Pulmonary artery endothelial cell (primary cell): ENCODE data around the gene RIN3. TPM values are rescaled to one million over a fixed set of nuclear protein-coding genes. Genes with fewer than 3 reads are reported as not detected.

Experiments
- DNase-seq: peaks from one replicate; pipeline ENCODE4 v3.0.0-alpha.2; 2011; ENCODE audit warnings: low read depth, low spot score
- total RNA-seq: library from RNA; depleted of rRNA; stranded (reverse); fragments of >200 nt; gene quantifications from 2 replicates; pipeline ENCODE4 v1.2.3, GENCODE V29; 2014

The RIN3 gene
- total RNA-seq, 1 donor from 2014 or later, result 2.7 TPM

DNA sequence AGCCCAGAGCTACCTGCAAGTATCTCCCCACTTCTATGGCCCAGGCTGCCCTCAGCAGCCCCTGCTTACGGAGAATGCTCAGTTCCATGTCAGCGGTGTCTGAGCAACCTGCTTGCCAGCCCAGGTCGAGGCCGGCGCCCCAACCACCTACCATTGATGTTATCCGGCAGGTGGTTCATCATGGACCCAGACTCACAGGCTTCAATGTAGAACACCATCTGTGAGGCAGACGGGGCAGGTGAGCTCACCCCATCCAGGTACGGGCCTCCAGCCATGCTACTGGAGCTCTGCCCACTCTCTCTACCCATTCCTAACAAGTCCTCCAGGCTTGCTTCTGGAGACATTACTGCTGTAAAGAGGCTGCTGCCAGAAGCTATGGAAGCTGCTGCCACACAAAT lies 199.1 kb downstream of the RIN3 start:
- no peak for DNase-seq

GRCh38 chr14:92714739-92715307 lies 201.2 kb downstream of the RIN3 start:
- DNase-seq, result peak; percentile 35

- DNase-seq, result no peak
Measured at GRCh38 chr14:92716131-92716530, 202.6 kb downstream of the RIN3 start.

GRCh38 chr14:92717571-92718042 lies 204.0 kb downstream of the RIN3 start:
- no peak for DNase-seq

DNA sequence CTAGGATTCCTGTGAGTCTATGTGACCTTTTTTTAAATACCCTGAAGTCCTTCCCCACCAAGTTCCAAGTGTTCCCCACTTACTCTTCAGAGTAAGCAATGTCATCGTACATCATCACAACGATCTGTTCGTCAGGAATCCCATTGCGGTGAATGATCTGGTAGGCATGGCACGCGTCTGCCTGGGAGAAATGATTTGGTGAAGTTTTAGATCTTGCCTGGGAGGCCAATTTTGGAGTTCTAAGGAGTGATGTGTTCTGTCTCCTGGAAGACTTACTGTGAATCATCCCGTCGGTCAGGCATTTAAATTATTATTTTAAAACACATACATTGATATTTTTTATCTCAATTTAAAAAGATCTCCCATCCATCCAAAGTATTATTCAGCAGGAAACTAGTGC lies 205.1 kb downstream of the RIN3 start:
- no peak for DNase-seq

DNA sequence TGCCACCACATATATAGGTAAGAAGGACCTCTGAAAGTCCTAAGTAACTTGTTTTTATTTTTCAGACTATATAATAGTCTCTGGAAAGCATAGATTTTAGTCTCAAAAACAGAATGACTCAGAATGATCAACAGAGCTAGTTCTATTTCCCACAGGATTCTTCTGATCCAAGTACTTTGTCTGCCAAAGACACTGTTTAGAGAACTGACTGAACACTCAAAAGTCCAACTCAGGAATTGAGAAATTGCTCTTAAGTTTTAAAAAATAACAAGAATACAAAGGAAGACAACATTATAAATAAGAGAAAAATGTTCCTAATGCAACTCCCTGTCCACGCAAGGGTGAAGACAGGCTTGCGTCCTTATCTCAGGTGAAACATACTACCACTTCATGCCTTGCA lies 205.8 kb downstream of the RIN3 start:
- no peak for DNase-seq

- no peak for DNase-seq
Measured at GRCh38 chr14:92719890-92720323, 206.3 kb downstream of the RIN3 start.

DNA sequence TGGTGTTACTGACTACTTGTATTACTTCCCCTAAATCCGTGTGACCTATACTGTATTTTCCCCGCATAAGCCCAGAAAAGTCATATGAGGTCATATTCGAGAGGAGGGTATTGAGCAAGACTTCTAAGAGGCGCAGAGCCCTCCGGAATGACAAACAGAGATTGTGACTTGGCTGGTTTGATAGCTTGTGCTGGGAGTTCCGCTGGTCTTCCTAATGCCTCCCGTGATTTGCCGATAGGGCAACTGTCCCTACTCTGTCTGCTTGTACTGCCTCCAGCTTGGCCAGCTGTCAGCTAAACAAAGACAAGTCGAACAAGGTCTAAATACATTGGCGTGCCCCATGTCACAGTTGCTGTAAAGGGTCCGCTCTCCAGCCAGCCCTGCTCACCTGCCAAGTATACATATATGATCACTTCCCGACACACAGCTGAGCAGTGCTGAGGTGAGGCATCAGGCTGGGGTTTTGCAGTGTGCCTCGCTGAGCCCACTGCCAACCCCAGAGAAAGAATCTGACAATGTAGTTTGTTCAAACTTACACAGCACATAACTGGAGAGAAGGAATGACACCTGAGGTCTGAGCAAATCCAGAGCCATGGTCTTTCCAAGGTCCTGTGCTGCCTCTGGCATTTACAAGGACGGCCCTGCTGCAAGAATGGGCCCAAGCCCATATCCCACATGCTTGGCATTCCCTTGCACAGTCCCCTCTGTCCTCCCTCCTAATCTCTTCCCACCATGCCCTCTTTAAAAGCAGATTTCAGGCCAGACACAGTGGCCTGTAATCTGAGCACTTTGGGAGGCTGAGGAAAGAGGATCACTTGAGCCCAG lies 211.1 kb downstream of the RIN3 start:
- DNase-seq, result no peak

- DNase-seq, result peak; percentile 88
Measured at GRCh38 chr14:92726135-92726932, 212.8 kb downstream of the RIN3 start.

DNA sequence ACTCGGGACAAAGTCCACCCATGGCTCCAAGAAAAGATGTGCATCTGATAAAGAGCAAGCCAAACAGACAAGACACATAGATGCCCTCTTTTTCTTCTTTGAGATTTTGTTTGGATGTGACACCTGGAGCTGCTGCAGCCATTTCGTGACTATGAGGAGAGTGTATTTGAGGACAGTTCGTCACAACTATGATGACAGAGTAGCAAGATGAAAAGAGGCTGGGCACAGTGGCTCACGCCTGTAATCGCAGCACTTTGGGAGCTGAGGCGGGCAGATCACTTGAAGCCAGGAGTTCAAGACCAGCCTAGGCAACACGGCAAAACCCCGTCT lies 213.3 kb downstream of the RIN3 start:
- no peak for DNase-seq

DNA sequence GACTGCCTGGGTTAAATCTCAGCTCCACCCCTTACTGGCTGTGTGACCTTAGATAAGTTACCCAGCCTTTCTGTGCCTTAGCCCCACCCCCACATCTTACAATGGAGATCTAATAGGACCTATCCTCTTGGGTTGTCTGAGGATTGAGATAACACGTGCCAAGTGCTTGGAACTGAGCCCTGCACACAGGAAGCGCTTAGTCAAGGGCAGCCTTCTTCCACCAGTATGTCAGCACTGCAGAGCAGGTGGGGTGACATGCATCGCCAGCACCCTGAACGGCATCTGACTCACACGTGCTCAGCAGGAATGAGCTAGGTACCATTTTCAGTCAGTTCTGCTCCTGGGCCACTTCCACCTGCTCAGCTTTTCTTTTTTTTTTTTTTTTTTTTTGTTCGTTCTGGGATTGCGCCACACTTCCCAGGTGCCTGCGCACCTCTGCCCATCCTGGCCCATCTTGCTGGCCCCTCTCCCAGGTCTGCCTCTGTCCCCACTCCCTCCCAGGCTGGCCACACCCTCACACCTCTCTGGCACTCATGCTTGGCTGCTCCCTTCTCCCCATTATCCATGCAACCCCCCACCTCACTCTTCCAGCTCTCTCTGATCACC lies 215.3 kb downstream of the RIN3 start:
- no peak for DNase-seq

- DNase-seq, result no peak
Measured at GRCh38 chr14:92729634-92730358, 216.2 kb downstream of the RIN3 start.

DNA sequence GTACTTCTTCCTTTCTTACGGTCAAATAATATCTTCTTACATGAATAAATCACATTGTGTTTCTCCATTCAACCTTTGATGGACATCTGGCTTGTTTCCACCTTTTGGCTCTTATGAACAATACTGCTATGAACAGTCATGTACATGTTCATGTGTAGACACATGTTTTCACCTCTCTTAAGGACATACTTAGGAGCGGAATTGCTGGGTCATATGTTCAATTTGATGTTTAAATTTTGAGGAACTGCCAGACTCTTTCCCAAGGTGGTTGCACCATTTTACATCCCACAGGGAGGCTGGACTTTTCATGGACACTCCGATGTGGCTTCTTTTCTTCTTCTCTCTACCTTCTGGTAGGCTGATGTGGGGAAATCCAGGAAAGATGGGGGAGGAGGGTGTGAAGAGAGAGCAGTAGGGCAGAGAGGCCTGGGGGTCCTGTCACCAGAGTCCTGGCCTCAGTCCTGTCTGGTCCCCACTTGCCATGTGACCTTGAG lies 218.1 kb downstream of the RIN3 start:
- no peak for DNase-seq

DNA sequence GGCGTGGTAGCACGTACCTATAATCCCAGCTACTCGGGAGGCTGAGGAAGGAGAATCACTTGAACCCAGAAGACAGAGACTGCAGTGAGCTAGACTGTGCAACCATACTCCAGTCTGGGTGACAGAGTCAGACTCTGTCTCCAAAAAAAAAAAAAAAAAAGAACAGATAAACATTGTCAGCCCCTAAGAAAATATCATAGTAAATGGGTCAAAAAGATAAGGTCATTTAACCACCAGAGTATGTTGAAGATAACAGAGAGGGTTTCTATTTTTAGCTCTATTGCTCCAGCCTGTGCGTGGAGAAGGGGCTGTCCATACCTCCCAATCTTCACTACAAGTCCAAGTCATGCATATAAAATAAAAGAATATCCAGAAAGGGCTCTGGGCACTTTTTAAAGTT lies 219.4 kb downstream of the RIN3 start:
- DNase-seq, result no peak

DNA sequence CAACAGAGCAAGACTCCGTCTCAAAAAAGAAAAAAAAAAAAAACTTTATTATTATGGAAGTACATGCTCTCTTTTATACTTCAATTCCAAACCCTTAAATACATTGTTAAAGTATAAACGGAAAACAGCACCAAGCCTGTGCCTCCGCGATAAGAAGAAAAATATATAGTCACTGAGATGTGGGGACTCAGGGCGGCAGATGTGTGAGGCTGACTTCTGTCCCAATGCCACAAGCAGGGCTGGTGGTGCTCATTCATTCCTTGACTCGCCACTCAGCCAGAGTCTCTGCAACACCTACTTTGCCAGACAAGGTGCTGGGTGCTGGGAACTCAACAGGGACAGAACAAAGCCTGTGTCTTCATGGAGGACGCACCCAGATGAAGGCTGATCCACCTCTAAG lies 221.0 kb downstream of the RIN3 start:
- no peak for DNase-seq

- no peak for DNase-seq
Measured at GRCh38 chr14:92735344-92735743, 221.8 kb downstream of the RIN3 start.

DNA sequence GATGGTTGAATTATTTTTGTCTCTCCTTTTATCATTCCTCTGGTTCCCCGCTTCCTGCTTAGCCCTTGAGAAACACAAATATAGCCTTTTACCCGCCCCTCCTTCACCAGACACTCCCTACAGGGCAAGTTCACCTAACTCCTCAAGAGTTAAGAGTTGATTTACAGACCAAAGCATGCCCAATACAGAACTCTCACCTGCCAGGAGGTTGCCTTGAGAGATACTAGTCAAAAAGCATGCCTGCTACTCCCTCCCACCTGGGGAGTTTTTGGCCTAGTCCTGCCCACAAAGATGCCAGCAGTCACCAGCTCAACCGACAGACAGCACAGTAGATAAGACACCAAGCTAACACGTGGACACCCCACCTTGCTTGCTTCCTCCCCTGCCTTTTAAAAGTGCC lies 223.6 kb downstream of the RIN3 start:
- no peak for DNase-seq

DNA sequence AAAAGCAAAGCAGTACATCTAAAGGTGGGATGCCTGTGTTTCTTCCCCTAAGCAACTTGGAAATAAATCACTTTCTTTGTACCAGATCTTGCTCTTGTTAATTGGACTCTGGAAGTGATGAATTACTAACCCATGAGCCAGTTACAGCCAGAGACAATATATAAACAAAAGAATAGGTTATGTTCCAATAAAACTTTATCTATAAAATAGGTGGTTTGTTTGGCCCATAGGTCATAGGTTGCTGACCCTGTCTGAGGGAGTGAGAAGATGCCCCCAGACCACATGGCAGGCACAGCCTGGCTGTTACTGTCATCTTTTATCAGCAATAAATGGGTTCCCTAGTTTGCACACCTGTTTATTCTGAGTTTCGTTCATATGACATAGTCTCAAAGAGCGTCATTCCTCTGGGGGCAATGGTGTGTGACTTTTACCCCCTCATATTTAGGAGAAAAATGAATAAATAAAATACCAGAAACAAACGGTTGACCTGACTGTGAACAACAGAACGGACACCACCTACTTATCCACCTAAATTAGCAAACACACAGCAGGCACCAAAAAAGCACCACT lies 224.1 kb downstream of the RIN3 start:
- DNase-seq, result no peak
